SK-N-SH (cell line): Measurements from ENCODE around the gene ETV3L. TPM values are rescaled to one million over a fixed set of nuclear protein-coding genes. Genes with fewer than 3 reads are reported as not detected.

Experiments used
- ELF1 ChIP-seq: IDR thresholded peaks from 2 replicates; pipeline ENCODE4 v1.4.0; 2012
- FOSL2 ChIP-seq: IDR thresholded peaks from 2 replicates; pipeline ENCODE4 v1.4.0; 2012; ENCODE audit warnings: low read depth, mild to moderate bottlenecking, moderate library complexity, borderline replicate concordance
- FOXJ3 ChIP-seq: sonication (generic); formaldehyde crosslinking; IDR thresholded peaks from 2 replicates; pipeline ENCODE4 v1.5.1; 2020; ENCODE audit warnings: mild to moderate bottlenecking, missing genetic modification reagents
- FOXM1 ChIP-seq: IDR thresholded peaks from 2 replicates; pipeline ENCODE4 v1.4.0; 2012; ENCODE audit warnings: low read depth, mild to moderate bottlenecking
- GABPA ChIP-seq: IDR thresholded peaks from 2 replicates; pipeline ENCODE4 v1.4.0; 2012; ENCODE audit warnings: low read depth, mild to moderate bottlenecking
- GATA2 ChIP-seq: sonication (generic); formaldehyde crosslinking; IDR thresholded peaks from 2 replicates; pipeline ENCODE4 v1.5.0; 2020; ENCODE audit warnings: mild to moderate bottlenecking, missing genetic modification reagents
- JUND ChIP-seq: IDR thresholded peaks from 2 replicates; pipeline ENCODE4 v1.4.0; 2012
- MEF2A ChIP-seq: IDR thresholded peaks from 2 replicates; pipeline ENCODE4 v1.4.0; 2012; ENCODE audit warnings: low read depth, borderline replicate concordance
- MXI1 ChIP-seq: IDR thresholded peaks from 2 replicates; pipeline ENCODE4 v1.6.1; 2012; ENCODE audit warnings: mild to moderate bottlenecking, low read depth, low read length, improper control_type of control experiment
- NRF1 ChIP-seq: IDR thresholded peaks from 2 replicates; pipeline ENCODE4 v1.6.1; 2012; ENCODE audit warnings: low read depth, mild to moderate bottlenecking, low read length
- RXRA ChIP-seq: IDR thresholded peaks from 2 replicates; pipeline ENCODE4 v1.4.0; 2012; ENCODE audit warnings: low read depth, mild to moderate bottlenecking, borderline replicate concordance
- SIN3A ChIP-seq: IDR thresholded peaks from 2 replicates; pipeline ENCODE4 v1.6.1; 2012; ENCODE audit warnings: low read depth, mild to moderate bottlenecking, low read length, moderate library complexity, borderline replicate concordance
- SMC3 ChIP-seq: IDR thresholded peaks from 2 replicates; pipeline ENCODE4 v1.6.1; 2012; ENCODE audit warnings: low read depth, low read length, improper control_type of control experiment
- TAF1 ChIP-seq: IDR thresholded peaks from 2 replicates; pipeline ENCODE4 v1.6.1; 2012; ENCODE audit warnings: low read depth, mild to moderate bottlenecking, low read length, moderate library complexity, borderline replicate concordance
- TCF12 ChIP-seq: IDR thresholded peaks from 2 replicates; pipeline ENCODE4 v1.4.0; 2012
- USF2 ChIP-seq: fragments of 150-350 bp; IDR thresholded peaks from 2 replicates; pipeline ENCODE4 v1.6.1; 2017; ENCODE audit warnings: antibody characterized with exemption, low read length, low read depth, borderline replicate concordance
- YY1 ChIP-seq: IDR thresholded peaks from 2 replicates; pipeline ENCODE4 v1.4.0; 2012; ENCODE audit warnings: low read depth, mild to moderate bottlenecking
- polyA plus RNA-seq, 3 experiments: library from polyadenylated mRNA; depleted of rRNA; stranded (reverse); fragments of >200 nt; gene quantifications; 2 replicates each; pipeline ENCODE4 v1.2.3, GENCODE V29; 2012
- TF ChIP-seq, protein P1 (sequence below): IDR thresholded peaks from 2 replicates; pipeline ENCODE4 v1.4.0; 2012; ENCODE audit warnings: low read depth, borderline replicate concordance
- TF ChIP-seq, protein P2 (sequence below): fragments of 200-600 bp; sonication (generic); IDR thresholded peaks from 2 replicates; pipeline ENCODE4 v1.6.1; 2017; ENCODE audit warnings: antibody characterized with exemption, mild to moderate bottlenecking, moderate library complexity
- TF ChIP-seq, protein P3 (sequence below): IDR thresholded peaks from 2 replicates; pipeline ENCODE4 v1.4.0; 2012; ENCODE audit warnings: low read depth
- TF ChIP-seq, protein P4 (sequence below): IDR thresholded peaks from 2 replicates; pipeline ENCODE4; 2012

ETV3L gene
- polyA plus RNA-seq, 1 of the 3 experiments (the other 2 are of a cell fraction): not detected

GRCh38 chr1:157045250-157046218, 54.1 kb downstream of the ETV3L start, which contains the start of gene ARHGEF11 (continued):
- no peak for TF ChIP-seq USF2
- TF ChIP-seq, protein P1, sequence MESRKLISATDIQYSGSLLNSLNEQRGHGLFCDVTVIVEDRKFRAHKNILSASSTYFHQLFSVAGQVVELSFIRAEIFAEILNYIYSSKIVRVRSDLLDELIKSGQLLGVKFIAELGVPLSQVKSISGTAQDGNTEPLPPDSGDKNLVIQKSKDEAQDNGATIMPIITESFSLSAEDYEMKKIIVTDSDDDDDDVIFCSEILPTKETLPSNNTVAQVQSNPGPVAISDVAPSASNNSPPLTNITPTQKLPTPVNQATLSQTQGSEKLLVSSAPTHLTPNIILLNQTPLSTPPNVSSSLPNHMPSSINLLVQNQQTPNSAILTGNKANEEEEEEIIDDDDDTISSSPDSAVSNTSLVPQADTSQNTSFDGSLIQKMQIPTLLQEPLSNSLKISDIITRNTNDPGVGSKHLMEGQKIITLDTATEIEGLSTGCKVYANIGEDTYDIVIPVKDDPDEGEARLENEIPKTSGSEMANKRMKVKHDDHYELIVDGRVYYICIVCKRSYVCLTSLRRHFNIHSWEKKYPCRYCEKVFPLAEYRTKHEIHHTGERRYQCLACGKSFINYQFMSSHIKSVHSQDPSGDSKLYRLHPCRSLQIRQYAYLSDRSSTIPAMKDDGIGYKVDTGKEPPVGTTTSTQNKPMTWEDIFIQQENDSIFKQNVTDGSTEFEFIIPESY: no peak
- no peak for TF ChIP-seq GABPA
- TF ChIP-seq JUND: no peak
- TF ChIP-seq MEF2A: no peak; the same call in 1 of the 2 replicates
- no peak for TF ChIP-seq TCF12
- no peak for TF ChIP-seq FOXJ3 (CRISPR knock-in tag)
- no peak for TF ChIP-seq FOXM1
- TF ChIP-seq, protein P2, sequence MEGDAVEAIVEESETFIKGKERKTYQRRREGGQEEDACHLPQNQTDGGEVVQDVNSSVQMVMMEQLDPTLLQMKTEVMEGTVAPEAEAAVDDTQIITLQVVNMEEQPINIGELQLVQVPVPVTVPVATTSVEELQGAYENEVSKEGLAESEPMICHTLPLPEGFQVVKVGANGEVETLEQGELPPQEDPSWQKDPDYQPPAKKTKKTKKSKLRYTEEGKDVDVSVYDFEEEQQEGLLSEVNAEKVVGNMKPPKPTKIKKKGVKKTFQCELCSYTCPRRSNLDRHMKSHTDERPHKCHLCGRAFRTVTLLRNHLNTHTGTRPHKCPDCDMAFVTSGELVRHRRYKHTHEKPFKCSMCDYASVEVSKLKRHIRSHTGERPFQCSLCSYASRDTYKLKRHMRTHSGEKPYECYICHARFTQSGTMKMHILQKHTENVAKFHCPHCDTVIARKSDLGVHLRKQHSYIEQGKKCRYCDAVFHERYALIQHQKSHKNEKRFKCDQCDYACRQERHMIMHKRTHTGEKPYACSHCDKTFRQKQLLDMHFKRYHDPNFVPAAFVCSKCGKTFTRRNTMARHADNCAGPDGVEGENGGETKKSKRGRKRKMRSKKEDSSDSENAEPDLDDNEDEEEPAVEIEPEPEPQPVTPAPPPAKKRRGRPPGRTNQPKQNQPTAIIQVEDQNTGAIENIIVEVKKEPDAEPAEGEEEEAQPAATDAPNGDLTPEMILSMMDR: no peak
- TF ChIP-seq RXRA: no peak
- no peak for TF ChIP-seq FOSL2
- TF ChIP-seq, protein P3, sequence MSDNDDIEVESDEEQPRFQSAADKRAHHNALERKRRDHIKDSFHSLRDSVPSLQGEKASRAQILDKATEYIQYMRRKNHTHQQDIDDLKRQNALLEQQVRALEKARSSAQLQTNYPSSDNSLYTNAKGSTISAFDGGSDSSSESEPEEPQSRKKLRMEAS: no peak
- no peak for TF ChIP-seq GATA2 (CRISPR knock-in tag)
- no peak; the same call in 1 of the 2 replicates for TF ChIP-seq SIN3A
- peak; percentile 72; the same call in 1 of the 2 replicates for TF ChIP-seq TAF1
- no peak; the same call in 1 of the 2 replicates for TF ChIP-seq MXI1
- TF ChIP-seq YY1: 0 out of 2 replicates have a peak, but pooled peaks have one; percentile 31
- TF ChIP-seq NRF1: peak; percentile 62
- TF ChIP-seq SMC3: no peak
- TF ChIP-seq, protein P4, sequence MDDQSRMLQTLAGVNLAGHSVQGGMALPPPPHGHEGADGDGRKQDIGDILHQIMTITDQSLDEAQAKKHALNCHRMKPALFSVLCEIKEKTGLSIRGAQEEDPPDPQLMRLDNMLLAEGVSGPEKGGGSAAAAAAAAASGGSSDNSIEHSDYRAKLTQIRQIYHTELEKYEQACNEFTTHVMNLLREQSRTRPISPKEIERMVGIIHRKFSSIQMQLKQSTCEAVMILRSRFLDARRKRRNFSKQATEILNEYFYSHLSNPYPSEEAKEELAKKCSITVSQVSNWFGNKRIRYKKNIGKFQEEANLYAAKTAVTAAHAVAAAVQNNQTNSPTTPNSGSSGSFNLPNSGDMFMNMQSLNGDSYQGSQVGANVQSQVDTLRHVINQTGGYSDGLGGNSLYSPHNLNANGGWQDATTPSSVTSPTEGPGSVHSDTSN: no peak
- 0 out of 2 replicates have a peak, but pooled peaks have one; percentile 22 for TF ChIP-seq ELF1
